Left renal cortex interstitium (tissue), 4 donors: ENCODE measurements around the gene GLIS1. TPM values are rescaled to one million over a fixed set of nuclear protein-coding genes. Genes with fewer than 3 reads are reported as not detected.

Experiments
- DNase-seq, 4 donors: peaks; one replicate each; pipeline ENCODE4 v3.0.0-alpha.2; 2013; ENCODE audit warnings: low read depth in 4 of 4, low spot score in 2 of 4, missing footprints in 1 of 4
- polyA plus RNA-seq, 4 donors: library from polyadenylated mRNA; unstranded; fragments of 120-200 nt; gene quantifications; one replicate each; pipeline ENCODE4 v1.2.1, GENCODE V29; 2013; ENCODE audit not compliant: insufficient read length in 4 of 4

The GLIS1 gene
- polyA plus RNA-seq, 4 donors, result 1.8 to 3.6 (median 3.0) TPM

GRCh38 chr1:53541263-53541625 is 197.7 kb downstream of the GLIS1 start:
- no peak for DNase-seq

- no peak for DNase-seq
These were observed 198.2 kb downstream of the GLIS1 start for GRCh38 chr1:53540604-53541262.

DNA sequence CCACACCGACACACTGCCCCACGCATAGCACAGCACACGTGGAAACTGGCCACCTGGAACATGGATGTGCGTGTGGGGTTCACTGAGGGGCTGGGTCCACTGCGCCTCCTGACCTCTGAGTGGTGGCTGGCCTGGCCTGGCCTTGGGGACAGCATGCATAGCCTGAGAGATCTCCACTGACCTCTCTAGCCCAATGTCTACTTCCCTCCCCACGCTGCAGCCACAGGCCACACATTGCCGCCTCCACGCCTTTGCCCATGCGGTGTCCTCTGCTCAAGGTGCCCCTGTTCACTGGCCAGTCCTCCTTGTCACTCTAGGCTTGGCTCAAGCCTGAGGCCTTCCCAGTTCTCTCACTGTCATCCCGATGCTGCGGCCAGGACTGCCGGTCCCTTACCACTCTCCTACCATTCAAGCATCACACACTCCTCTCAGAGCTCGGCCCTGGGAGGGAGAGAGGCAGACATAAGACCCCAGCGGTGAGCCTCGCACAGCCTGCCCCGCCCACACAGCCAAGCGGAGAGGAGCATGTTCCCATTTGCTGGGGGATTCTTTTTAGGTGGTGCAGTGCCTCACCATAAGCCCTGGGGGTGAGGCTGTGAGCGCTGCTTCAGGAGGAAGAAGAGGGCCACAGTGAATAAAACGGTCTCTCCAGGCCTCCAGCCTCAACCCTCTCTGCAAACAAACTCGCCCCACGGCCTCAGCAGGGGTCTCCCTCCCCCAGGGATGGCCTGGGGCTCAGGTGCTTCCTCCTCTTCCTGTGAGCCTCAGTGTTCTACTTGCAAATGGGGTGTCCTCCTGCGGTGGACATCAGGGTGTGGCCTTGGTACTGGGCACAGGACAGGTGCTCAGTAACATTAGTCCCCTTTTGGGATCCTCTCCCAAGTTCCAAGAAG is 199.0 kb downstream of the GLIS1 start:
- DNase-seq, result no peak

DNA sequence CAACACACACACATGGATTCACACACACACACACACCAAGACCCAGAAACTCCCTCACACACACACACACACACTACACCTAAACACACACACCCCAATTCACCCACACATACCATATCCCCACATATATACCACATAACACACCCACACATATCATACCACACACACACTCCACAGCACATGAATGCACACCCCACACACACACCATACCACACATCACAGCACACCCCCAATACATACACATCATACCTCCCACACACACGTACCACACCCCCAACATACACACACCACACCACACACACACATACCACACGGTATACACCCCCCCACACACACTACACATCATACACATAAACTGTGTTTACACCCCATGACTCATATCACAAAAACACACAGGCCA is 199.7 kb downstream of the GLIS1 start:
- DNase-seq, result no peak

- DNase-seq, result no peak
These were observed 202.4 kb downstream of the GLIS1 start for GRCh38 chr1:53536606-53537005.

- no peak for DNase-seq
These were observed 203.1 kb downstream of the GLIS1 start for GRCh38 chr1:53535846-53536245.

DNA sequence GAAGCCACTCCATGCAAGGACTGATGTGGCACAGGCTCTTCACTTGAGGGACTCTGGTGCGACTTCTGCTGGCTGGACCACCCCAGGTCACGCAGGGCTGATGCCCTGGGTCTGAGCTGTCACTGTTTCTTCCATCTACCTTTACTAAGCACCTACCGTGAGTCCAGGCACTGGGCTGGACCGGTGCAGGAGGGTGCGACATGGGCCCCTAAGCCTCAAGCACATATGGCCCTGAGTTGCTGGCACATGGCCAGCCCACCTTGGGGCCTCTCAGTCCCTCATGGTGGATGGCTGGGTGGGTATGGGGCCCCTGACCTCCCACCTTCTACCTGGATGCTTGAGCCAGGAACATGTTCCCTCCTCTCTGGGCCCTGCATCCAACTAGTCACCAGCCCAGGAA is 203.7 kb downstream of the GLIS1 start:
- DNase-seq, result no peak

DNA sequence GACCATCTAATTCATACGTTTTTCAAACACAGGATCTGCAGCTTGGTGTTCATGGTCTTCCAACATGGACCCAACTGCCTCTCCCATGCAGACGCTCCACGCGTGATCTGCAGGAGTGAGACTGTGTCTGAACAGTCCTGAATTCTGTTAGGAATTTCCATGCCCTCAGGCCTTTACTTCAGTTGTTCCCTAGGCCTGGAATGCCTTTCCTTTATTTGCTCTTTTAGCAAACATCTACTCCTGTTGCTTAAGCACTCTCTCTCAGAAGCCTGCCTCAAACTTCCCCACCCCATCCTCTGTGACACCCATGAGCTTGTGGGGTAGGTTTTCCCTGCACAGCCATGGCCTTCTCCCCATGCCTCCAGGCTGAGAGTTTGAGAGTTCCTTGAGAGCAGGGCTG is 206.1 kb downstream of the GLIS1 start:
- no peak for DNase-seq

DNA sequence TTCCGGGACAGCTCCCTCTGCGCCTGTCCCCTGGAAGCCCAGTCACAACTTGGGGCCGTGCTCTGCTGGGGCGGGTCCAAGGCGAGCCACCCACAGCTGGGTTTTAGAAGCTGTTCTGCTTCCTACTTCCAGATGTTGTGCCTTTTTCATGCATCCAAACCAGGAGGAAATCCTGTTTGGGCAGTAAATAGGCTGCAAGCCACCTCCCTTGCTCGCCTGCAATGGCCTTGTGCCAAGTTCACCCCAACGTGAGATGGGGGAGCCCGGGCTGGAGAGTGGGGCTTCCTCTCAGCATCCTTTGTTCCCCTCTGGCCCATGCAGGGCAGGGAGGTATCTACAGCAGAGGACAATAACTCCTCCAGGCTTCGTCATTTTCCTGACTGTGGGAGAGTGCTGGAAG is 206.6 kb downstream of the GLIS1 start:
- no peak for DNase-seq

GRCh38 chr1:53530550-53530949 is 208.4 kb downstream of the GLIS1 start:
- DNase-seq, result no peak

GRCh38 chr1:53529555-53529954 is 209.4 kb downstream of the GLIS1 start:
- DNase-seq, result no peak

DNA sequence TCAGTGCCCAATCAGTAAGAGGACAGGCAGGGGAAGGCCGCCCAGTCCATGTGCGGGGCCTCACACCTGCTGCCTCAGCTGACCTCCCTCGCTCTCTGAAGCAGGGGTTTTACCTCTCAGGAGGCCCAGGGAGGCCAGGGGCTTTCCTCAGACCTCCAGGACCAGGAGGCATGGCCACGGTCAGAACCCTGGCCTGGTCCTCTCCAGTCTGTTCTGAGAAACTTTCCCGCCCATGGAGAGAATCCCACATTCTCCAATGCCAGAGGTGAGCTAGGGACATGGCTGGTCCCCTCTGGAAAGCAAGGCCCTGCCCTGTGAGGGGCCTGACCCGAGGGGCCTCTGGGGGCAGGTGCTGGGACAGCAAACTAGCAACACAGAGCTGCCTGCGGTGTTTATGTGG is 211.6 kb downstream of the GLIS1 start:
- DNase-seq, result no peak

DNA sequence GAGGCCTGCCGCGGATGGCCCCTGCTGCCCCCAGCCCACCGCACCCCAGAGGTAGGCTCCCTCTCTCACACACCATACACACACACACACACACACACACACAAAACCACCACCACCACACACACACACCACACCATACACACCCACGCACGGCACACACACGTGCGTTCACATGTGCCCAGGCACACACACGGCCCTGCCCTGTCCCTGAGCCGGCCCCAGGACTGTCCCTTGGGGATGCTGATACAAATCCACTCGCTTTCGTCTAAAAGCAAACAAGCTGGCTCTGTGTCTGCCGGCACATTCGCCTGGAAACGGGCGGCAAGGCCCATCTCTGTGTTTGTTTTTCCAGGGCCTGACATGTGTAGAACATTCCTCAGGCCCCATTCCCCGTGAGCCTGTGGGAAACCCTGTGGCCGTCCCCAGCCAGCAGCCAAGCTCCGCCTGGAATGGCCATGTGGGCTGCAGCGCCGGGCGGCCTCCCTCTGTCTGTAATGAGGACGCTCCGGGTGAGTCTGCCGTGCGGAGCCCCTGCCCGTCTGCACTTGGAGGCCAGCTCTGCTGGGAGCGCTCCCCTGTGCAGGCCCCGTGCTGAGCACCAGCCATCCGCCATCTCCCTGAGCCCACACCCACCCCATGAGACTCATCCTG is 212.4 kb downstream of the GLIS1 start:
- no peak for DNase-seq

GRCh38 chr1:53525595-53525994 is 213.4 kb downstream of the GLIS1 start:
- DNase-seq, result no peak

DNA sequence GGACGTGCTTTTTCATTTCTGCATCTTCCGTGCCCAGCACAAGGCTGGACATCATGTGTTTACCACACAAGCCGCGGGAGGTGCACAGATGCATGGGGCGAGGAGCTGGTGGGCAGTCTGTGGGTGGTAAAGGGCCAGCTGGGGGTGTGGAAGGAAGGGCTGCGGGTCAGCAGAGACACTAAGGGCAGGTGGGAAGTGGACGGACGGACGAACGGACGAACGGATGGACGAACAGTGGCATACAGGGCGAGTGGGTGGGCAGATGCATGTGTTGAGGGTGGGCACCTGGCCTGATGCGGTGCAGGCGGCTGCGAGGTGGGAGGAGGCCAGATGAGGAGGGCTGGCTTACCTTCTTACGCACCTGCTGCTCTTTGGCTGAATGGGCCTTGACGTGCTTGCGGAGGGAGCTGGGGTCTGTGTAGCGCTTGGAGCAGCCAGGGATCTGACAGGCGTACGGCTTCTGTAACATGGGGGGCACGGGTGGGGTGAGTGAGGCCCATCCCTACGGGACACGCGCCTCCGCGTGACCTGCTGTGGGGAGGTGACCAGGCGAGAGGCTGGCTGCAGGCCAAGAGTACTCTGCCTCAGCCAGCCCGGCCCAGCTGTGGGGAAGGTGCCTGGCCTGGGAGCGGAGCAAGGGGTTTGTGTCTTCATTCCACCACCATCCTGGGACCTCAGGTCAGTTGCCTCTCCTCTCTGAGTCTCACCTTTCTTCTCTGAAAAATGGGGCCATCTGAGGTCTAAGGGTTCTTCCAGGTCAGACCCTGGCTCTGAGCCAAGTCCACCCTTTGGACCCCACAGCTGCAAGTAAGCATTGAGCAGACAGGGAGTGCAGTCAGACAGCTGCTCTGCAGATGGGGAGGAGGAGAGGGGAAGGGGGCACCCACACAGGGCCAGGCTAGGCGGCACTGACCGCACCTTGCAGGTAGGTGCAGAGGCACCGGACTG is 214.3 kb downstream of the GLIS1 start:
- DNase-seq, result no peak

DNA sequence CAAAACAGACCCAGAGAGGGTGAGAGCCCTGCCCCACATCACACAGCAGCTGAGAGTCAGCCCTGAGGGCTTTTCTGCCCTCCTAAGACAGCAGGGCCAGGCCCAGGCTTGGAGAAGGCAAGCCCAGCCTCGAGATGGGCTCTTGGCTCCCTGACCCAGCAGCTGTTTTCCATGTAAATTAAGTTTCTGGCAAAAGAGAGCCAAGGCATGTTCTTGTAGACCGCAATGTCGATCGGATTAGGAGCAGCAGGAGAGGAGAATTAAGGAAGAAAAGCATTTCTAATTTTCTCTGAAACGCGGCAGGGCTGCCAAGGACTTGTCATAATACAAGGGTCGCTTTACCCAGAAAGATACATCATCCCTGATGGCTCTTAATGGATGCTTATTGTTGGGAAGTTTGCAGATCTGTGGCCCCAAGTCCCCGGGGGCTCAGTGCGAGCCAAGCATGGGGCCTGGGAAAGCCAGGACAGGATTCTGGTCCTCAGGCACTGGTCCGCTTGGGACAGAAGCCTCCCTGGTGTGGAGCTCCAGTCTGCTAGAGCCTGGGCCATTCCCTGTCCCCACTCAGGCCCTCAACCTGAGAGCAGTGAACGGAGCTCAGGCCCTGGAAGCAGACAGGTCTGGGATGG is 216.9 kb downstream of the GLIS1 start:
- no peak for DNase-seq

GRCh38 chr1:53520481-53520880 is 218.5 kb downstream of the GLIS1 start:
- no peak for DNase-seq

- no peak for DNase-seq
These were observed 219.5 kb downstream of the GLIS1 start for GRCh38 chr1:53519421-53519820.

DNA sequence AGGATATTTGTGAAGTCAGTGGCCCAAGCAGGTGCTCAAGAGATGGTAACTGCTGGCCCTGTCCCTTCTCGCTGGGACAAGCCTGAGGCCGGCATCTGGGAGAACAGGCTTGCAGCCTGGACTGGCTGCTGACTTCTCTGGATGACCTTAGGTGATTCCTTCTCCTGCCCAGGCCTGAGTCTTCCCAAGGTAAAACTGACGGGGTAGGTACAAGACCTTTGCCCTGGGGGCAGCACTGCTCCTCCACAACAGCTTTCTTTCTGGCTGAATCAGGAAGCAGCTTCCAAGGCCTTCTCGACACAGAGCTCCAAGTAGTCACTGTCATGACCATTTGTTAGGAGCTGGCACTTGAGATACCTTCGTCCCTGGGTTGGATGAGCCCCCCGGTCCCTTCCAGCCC is 220.2 kb downstream of the GLIS1 start:
- DNase-seq, result no peak

DNA sequence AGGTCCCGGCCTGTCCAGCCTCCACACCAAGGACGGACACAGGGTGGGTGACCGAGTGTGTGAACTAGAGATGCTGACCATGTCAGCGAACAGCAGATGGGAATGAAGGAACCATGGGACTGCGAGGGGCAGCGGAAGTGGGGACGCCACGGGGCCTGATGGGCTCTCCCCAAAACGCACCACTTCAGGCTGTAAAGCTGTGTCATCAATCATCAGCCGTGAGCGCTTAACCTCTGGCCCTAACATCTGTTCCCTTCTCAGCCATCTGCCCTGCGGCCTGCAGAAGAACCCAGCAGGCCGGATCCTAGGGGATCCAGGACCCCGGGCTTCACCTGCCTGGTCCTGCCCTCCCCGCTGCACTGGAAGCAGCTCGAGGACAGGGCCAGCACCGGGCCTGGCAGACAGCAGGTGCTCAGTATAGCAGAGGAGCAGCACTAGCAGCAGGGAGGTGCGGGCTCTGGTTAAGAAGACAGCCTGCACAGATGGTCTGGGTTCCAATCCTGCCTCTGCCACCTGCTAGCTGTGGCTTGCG is 221.1 kb downstream of the GLIS1 start:
- DNase-seq, result no peak
